Activated T-helper 1 cell treated with Interleukin-2 at 50 U/mL for 16 hours (primary cell): ENCODE data around the gene RSRC2.
"Not testable (repeated sequence)": the region's sequence is repeated elsewhere in the genome, so short reads cannot be mapped to it uniquely, and the experiment has no call there.

Experiments used
- DNase-seq: peaks from one replicate; pipeline ENCODE4 v3.0.0-alpha.2; 2020; ENCODE audit warnings: low read depth

The RSRC2 gene

GRCh38 chr12:122484385-122484784 lies 42.4 kb downstream of the RSRC2 start:
- DNase-seq: not testable (repeated sequence)

- DNase-seq: no peak
Observed at GRCh38 chr12:122483969-122484368, 42.8 kb downstream of the RSRC2 start.

GRCh38 chr12:122481861-122482260 lies 44.9 kb downstream of the RSRC2 start:
- no peak for DNase-seq

- no peak for DNase-seq
Observed at GRCh38 chr12:122480753-122481152, 46.0 kb downstream of the RSRC2 start.

GRCh38 chr12:122474324-122474716 lies 52.4 kb downstream of the RSRC2 start:
- DNase-seq: no peak

- no peak for DNase-seq
Observed at GRCh38 chr12:122473543-122474323, 53.0 kb downstream of the RSRC2 start.

- DNase-seq: no peak
Observed at GRCh38 chr12:122471324-122472226, 55.2 kb downstream of the RSRC2 start.

GRCh38 chr12:122470576-122470975 lies 56.2 kb downstream of the RSRC2 start:
- not testable (repeated sequence) for DNase-seq

- DNase-seq: not testable (repeated sequence)
Observed at GRCh38 chr12:122469856-122470255, 56.9 kb downstream of the RSRC2 start.

- DNase-seq: no peak
Observed at GRCh38 chr12:122467983-122468382, 58.8 kb downstream of the RSRC2 start.

GRCh38 chr12:122464317-122465042 lies 62.3 kb downstream of the RSRC2 start:
- not testable (repeated sequence) for DNase-seq

GRCh38 chr12:122460641-122461040 lies 66.1 kb downstream of the RSRC2 start:
- DNase-seq: no peak

GRCh38 chr12:122460061-122460460 lies 66.7 kb downstream of the RSRC2 start:
- no peak for DNase-seq

GRCh38 chr12:122459211-122459610 lies 67.5 kb downstream of the RSRC2 start:
- no peak for DNase-seq

- DNase-seq: no peak
Observed at GRCh38 chr12:122458105-122459035, 68.4 kb downstream of the RSRC2 start.

- DNase-seq: no peak
Observed at GRCh38 chr12:122457627-122458026, 69.1 kb downstream of the RSRC2 start.

GRCh38 chr12:122454739-122455138 lies 72.0 kb downstream of the RSRC2 start:
- DNase-seq: no peak

GRCh38 chr12:122454250-122454721 lies 72.5 kb downstream of the RSRC2 start:
- DNase-seq: no peak
